Measurements from ENCODE around the gene LIPC.

DNA sequence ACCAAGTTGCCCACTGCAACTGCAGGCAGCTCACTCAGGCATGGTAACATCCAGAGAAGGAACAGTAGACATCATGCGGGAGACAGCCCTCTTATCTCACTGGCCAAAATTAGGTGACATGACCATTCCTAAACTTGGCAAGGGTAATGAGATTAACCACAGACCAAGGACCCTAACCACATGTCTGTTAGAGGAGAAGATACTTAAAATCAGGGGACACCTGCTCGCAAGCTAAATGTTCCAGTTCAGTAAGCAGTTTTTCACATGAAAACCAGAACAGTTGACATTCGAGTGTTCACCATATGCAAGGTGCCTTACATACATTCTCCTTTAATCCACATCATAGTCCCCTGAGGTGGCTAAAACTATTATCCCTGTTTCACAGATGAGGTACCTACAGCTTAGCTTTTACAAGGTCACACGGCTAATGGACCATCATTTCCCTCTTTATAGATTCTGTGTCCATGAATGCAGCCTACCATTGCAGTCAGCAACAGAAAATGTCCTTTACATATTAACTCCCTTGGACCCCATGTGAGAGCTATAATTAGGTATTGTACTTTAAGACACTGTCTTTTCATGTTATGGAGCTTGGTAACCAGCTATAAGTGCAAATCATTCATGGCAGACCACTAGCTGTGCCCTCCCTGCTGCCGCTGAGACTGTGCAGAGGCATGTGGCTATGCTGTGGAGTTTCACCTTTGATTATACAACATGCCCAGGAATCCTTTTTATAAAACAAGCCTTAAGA lies 154.1 kb downstream of the LIPC start:
- TF ChIP-seq RFX5 (IDR thresholded peaks at IDR 0.05; ENCODE audit: low read length) (no peak), RAD21 (IDR thresholded peaks at IDR 0.05; ENCODE audit: low read length) (no peak), CTCF (IDR thresholded peaks at IDR 0.05) (no peak), TCF12 (IDR thresholded peaks at IDR 0.05) (no peak), POLR2AphosphoS5 (IDR thresholded peaks at IDR 0.05; ENCODE audit: low read depth, low read length) (no peak), MEF2A (IDR thresholded peaks at IDR 0.05; ENCODE audit: borderline replicate concordance, low read depth) (no peak)
